Breast epithelium (tissue), 3 donors: ENCODE measurements around the gene MAGEB1.

Source experiments
- POLR2A ChIP-seq: fragments of 450-650 bp; IDR thresholded peaks from one replicate; pipeline ENCODE4 v1.6.1; 2016; ENCODE audit warnings: antibody characterized with exemption, mild to moderate bottlenecking, moderate library complexity
- POLR2AphosphoS5 ChIP-seq, 3 donors: sonication (generic); formaldehyde crosslinking; IDR thresholded peaks; one replicate each; pipeline ENCODE4 v1.6.1; 2017; ENCODE audit warnings: antibody characterized with exemption in 3 of 3
- TF ChIP-seq, protein P1 (sequence below), 3 donors: fragments of 450-650 bp; IDR thresholded peaks; one replicate each; pipeline ENCODE4 v1.5.1; 2016 to 2017; ENCODE audit warnings: antibody characterized with exemption in 3 of 3, mild to moderate bottlenecking in 3 of 3, moderate library complexity in 3 of 3

DNA sequence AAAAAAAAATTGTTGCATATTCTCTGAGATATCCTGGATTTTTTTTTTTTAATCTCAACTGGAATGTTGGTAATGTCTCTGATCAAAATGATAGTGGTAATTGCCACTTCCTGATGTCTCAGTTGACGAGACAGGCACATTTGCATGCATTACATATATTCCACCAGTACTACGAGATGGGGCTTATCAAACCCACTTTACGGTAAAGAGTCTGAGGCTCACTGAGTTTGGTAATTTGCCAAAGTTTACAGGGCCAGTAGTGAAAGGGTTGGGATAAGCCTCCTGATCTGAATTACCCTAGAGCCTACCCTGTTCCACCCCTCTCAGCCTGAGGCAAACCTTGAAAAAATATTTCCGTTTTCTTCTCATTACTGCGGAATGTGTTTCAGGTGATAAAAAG, 26.3 kb upstream of the MAGEB1 start:
- TF ChIP-seq, protein P1, sequence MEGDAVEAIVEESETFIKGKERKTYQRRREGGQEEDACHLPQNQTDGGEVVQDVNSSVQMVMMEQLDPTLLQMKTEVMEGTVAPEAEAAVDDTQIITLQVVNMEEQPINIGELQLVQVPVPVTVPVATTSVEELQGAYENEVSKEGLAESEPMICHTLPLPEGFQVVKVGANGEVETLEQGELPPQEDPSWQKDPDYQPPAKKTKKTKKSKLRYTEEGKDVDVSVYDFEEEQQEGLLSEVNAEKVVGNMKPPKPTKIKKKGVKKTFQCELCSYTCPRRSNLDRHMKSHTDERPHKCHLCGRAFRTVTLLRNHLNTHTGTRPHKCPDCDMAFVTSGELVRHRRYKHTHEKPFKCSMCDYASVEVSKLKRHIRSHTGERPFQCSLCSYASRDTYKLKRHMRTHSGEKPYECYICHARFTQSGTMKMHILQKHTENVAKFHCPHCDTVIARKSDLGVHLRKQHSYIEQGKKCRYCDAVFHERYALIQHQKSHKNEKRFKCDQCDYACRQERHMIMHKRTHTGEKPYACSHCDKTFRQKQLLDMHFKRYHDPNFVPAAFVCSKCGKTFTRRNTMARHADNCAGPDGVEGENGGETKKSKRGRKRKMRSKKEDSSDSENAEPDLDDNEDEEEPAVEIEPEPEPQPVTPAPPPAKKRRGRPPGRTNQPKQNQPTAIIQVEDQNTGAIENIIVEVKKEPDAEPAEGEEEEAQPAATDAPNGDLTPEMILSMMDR (IDR thresholded peaks at IDR 0.05) = no peak
- TF ChIP-seq POLR2A = no peak
- TF ChIP-seq POLR2AphosphoS5 (IDR thresholded peaks at IDR 0.05) = no peak
